HG03558 (cell line): ENCODE data around the gene LACRT.
"Not testable (repeated sequence)": the region's sequence is repeated elsewhere in the genome, so short reads cannot be mapped to it uniquely, and the experiment has no call there.

Source experiments
- ATAC-seq: cut with Tn5 transposase; IDR thresholded peaks from one replicate; pipeline ENCODE4 v1.9.1; 2021; ENCODE audit warnings: moderate number of reproducible peaks; ENCODE audit not compliant: unreplicated experiment; ENCODE audit errors: extremely low read depth

The LACRT gene

GRCh38 chr12:54634795-54635194, at the start of gene LACRT:
Gene LACRT, minus strand, starts transcription at chr12:54634895. Its CDS starts 54 bp downstream, at chr12:54634841.
- no peak for ATAC-seq

GRCh38 chr12:54683398-54683797, 48.7 kb upstream of the LACRT start:
- no peak for ATAC-seq

- no peak for ATAC-seq
Observed at GRCh38 chr12:54682674-54683073, 48.0 kb upstream of the LACRT start.

- ATAC-seq, result no peak
Observed at GRCh38 chr12:54680374-54680773, 45.7 kb upstream of the LACRT start.

GRCh38 chr12:54678131-54678530, 43.4 kb upstream of the LACRT start:
- no peak for ATAC-seq

GRCh38 chr12:54667945-54668344, 33.2 kb upstream of the LACRT start:
- no peak for ATAC-seq

GRCh38 chr12:54666008-54666407, 31.3 kb upstream of the LACRT start:
- no peak for ATAC-seq

GRCh38 chr12:54665022-54665635, 30.4 kb upstream of the LACRT start:
- ATAC-seq, result not testable (repeated sequence)

- no peak for ATAC-seq
Observed at GRCh38 chr12:54663603-54664002, 28.9 kb upstream of the LACRT start.

- ATAC-seq, result no peak
Observed at GRCh38 chr12:54662026-54662425, 27.3 kb upstream of the LACRT start.

- no peak for ATAC-seq
Observed at GRCh38 chr12:54661048-54661447, 26.4 kb upstream of the LACRT start.

GRCh38 chr12:54660320-54660962, 25.7 kb upstream of the LACRT start:
- no peak for ATAC-seq

GRCh38 chr12:54658306-54659264, 23.9 kb upstream of the LACRT start:
- no peak for ATAC-seq

GRCh38 chr12:54657105-54657607, 22.5 kb upstream of the LACRT start:
- no peak for ATAC-seq

GRCh38 chr12:54654926-54655325, 20.2 kb upstream of the LACRT start:
- no peak for ATAC-seq

GRCh38 chr12:54653025-54653424, 18.3 kb upstream of the LACRT start:
- ATAC-seq, result no peak

- ATAC-seq, result no peak
Observed at GRCh38 chr12:54650889-54651288, 16.2 kb upstream of the LACRT start.

GRCh38 chr12:54650409-54650808, 15.7 kb upstream of the LACRT start:
- no peak for ATAC-seq

GRCh38 chr12:54649825-54650224, 15.1 kb upstream of the LACRT start:
- no peak for ATAC-seq

GRCh38 chr12:54648265-54648664, 13.6 kb upstream of the LACRT start, which contains the start of gene DCD:
Gene DCD, minus strand, starts transcription at chr12:54648365. Its CDS starts 62 bp downstream, at chr12:54648303.
- no peak for ATAC-seq

GRCh38 chr12:54641554-54641953, 6.9 kb upstream of the LACRT start:
- ATAC-seq, result no peak
